Amygdala (tissue), 56 donors: ENCODE results near the gene PPP1R14B.

ENCODE experiments used
- DNase-seq, 56 donors: peaks; one replicate each; lab custom pipeline; 2025; lab: John Stamatoyannopoulos, UW

Gene PPP1R14B

DNA sequence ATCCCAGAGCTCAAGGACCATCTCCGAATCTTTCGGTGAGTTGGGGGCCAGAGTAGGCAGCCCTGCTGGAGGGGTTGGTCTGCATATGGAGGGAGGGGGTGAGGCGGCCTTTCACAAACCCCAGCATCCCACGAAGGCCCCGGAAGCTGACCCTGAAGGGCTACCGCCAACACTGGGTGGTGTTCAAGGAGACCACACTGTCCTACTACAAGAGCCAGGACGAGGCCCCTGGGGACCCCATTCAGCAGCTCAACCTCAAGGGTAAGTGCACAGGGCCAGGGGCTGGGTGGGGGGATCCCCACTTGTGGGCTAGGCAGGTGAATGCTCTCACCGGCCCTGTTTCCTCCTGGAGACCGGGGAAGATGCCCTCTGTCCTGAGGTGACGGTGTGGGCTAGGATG is 27.0 kb downstream of the PPP1R14B start:
- DNase-seq: no peak

GRCh38 chr11:64219354-64219684 is 27.4 kb downstream of the PPP1R14B start:
- DNase-seq: no peak

DNA sequence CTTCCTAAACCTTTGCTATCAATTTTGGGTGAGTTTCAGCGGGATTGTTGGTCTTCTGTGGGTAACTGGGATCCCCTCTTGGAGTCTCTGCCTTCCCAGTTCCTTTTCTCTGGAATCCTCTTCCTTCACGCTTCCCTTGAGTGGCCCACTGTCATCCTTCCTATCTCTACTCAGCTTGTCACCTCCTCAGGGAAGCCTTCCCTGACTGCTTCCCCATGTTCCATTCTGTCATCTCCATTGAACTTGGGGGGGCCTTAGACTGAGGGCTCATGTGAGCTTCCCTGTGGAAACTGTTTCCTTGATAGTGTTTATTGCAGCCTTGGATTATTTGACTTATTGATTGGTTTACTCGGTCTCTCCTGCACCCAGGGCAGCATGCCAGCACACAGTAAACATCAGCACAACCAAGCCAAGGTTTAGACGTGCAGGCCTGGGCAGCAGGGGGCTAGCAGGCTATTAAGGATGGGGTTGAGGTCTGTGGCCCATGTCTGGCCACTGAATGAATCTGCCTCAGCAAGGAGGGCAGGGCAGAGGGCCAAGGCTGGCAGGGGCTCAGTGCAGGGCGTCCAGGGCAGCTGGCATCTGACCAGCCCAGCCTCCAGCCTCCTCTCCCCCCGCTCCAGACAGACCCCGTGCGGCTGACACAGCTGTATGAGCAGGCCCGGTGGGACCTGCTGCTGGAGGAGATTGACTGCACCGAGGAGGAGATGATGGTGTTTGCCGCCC is 28.0 kb downstream of the PPP1R14B start:
- DNase-seq: peak in 3 of 56 donors; percentile 28 to 32 (median 29)

- DNase-seq: no peak
These were observed 29.9 kb downstream of the PPP1R14B start for GRCh38 chr11:64216879-64217278.

DNA sequence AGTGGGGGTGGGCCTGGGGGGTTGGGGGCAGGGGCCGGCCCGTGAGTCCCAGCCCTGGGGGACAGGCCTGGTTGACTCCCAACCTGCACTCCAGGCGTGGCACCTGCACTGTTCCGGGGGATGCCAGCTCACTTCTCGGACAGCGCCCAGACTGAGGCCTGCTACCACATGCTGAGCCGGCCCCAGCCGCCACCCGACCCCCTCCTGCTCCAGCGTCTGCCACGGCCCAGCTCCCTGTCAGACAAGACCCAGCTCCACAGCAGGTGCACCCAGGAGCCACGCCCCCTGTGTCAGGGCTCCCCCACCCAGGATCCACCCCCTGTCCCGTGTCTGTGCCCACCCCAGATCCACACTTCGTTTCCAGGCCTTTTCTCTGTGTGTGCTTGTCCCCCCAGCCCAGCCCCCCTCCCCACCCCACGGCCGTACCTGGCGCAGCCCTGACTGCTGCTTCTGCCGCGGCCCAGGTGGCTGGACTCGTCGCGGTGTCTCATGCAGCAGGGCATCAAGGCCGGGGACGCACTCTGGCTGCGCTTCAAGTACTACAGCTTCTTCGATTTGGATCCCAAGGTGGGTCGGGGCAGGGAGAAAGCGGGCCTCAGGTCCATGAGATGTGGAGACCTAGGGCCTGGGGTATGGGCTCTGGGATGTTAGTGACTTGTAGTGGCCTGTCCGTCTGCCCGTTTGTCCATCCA is 35.4 kb downstream of the PPP1R14B start:
- DNase-seq: no peak

- no peak for DNase-seq
These were observed 36.3 kb downstream of the PPP1R14B start for GRCh38 chr11:64210301-64211020.

GRCh38 chr11:64209563-64209843 is 37.2 kb downstream of the PPP1R14B start:
- no peak for DNase-seq

DNA sequence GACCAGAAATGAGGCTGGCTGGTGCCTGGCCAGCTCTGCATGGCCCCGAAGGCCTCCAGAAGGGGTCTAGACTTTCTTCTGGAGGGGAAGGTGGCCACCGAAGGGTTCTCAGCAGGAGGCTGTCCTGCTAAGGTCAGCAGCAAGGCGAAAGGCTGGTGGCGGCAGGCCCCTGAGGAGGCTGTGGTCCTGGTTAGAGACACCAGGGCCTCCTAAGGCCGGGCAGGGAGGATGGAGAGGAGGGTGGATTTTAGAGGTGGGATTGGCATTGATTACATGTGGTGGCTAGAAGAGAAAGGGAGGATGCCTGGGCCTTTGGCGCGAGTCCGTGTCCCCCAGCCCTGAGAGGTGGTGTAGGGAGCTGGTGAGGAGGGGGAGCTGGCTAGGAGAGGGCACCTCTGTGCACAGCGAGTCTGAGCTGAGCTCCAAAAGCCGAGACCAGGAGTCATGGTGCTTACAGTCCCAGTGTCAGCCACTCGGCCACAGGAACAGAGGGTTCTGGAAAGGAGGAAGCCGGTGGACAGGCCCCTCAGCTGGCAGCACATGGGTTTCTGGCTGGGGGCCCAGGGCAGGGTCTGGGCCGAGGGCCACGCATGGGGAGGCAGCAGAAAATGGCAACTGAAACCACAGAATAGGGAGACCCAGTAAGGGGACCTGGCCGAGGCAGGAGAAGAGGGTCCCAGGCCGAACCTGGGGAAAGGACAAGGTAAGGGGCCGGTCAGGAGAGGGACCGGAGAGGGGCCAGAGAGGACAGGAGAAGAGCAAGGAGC is 37.8 kb downstream of the PPP1R14B start:
- peak in 5 of 56 donors; percentile 4 to 33 (median 18) for DNase-seq

GRCh38 chr11:64208086-64208795 is 38.5 kb downstream of the PPP1R14B start:
- no peak for DNase-seq

DNA sequence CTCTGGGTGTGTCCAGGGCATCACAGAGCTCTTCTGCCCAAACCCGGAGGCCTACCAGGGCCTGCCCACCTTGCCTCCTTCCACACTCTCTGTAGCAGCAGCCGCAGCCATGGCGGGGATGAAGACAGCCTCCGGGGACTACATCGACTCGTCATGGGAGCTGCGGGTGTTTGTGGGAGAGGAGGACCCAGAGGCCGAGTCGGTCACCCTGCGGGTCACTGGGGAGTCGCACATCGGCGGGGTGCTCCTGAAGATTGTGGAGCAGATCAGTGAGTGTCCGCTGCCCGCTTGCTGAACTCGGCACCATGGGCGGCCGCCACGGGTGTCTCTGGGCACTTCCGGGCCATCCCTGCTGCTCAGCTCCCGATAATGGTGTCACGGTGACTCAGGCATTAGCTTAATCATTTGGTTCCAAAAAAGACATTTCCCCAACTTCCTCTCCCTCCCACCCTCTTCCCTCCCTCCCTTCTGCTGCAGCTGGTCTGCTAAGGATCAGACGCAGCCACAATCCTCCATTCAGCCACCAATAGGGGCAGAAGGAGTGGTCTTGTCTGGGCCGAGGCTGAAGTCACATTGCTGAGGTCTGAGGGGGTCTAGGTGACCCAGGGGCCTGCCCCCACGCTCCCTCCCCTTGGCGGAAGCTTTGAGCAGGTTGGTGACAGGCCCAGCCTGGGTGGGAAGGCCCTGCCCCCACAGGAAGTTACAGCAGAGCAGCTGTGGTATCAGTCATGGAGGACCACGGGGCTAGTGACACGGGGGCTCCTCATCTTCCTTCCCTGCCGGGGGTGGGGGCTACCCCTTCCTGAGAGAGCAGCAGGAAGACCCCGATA is 39.3 kb downstream of the PPP1R14B start:
- DNase-seq: peak in 11 of 56 donors; percentile 14 to 69 (median 29)

DNA sequence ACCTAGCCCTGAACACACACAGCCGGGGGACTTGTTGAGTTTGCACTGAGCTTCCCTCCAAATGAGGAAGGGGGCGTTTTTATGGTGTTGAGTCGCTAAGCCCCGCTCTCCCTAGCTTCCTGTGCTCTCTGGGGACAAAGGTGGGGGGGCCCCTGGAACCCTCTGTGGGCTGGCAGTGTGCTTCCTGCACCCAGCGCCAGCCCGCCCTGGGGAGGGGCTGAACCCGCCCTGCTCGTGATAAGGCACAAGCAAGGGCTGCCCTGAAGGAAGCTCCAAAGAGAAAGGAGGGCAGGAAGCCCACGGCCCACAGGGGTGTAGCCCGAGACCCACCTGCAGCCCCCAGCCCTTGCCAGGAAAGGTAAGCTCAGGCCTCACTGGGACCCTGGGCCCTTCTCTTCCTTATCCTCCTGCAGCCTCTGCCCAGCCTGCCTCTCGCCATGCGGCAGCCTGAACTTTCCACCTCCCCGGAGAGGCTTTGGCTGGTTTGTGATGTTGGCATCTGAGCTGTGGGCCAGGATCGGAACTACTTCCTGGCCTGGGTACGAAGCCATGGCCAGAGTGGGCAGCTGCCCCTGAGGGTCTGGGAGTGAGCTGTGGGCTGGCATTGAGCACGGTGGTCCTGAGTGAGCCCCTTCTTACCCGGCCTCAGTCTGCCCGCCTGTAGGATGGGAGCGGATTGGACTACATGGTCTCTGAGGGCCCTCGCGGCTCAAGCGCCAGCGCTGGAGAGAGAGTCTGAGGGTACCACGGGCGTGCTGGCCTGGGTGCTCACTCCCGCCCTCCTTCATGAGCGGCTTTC is 40.1 kb downstream of the PPP1R14B start, which contains the start of gene FERMT3:
TSS of gene FERMT3 (plus strand) at position 265 of the 799 bp plus-strand sequence. CDS start 644 bp downstream, outside the sequence.
- DNase-seq: peak in 5 of 56 donors; percentile 20 to 37 (median 23)

DNA sequence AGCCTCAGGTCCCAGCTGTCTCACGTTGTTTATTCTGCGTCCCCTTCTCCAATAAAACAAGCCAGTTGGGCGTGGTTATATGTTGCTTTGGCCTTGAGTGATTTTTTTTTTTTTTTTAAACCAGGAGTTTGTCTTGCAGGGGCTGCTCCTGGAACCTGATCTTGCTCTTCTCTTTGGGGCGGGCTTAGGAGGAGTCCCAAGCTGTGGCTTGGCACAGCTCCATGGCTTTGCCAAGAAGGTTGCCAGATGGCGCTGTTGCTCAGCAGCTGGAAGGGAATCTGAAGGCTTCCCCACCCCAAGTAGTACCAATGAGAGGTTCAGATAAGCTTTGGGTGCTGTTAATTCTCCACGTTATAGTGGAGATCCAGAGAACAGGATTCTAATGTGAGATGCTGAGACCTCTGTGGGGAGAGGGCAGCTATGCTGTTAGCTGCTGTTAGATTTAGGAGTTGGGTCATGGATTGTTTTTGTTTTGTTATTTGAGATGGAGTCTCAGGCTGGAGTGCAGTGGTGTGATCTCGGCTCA is 42.2 kb downstream of the PPP1R14B start:
- DNase-seq: peak in 51 of 56 donors; percentile 11 to 87 (median 62)

DNA sequence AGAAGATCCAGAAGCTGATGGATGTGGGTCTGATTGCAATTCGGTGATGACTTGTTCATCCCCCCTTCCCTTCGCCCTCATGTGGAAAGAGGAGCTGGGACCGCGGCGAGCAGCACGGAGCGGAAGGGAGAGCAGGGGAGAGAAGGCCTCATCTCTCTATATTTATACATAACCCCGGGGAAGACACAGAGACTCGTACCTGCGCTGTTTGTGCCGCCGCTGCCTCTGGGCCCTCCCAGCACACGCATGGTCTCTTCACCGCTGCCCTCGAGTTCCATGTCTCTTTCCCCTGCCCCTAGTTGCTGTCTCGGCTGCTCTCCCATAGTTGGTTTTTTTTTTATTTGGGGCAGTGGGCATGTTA is 42.7 kb downstream of the PPP1R14B start:
- DNase-seq: no peak

DNA sequence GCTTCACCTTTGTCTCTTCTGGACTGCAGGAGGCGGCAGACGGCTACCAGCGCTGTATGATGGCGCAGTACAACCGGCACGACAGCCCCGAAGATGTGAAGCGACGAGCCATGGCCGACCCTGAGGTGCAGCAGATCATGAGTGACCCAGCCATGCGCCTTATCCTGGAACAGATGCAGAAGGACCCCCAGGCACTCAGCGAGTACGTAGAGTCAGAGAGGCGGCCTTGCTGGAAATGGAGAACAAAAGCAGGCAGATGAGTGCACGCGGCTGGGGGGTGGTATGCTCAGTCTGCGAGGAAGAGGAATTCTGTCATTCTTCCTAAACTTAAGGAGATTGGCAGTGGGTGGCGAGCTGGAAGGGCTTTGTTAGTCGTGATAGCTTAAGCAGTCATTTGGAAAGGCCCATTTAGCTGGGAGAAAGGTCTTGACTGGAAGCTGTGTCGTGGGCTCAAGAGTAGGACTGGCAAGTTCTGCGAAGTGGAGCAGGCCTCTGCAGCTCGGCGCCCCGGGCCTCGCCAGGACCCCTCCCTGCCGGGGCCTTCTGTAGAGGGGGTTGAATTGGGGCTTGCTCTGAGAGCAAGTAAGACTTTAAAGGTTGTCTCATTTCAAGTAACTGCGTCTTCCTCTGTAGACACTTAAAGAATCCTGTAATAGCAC is 43.2 kb downstream of the PPP1R14B start:
- DNase-seq: no peak

- DNase-seq: no peak
These were observed 43.8 kb downstream of the PPP1R14B start for GRCh38 chr11:64202992-64203391.

DNA sequence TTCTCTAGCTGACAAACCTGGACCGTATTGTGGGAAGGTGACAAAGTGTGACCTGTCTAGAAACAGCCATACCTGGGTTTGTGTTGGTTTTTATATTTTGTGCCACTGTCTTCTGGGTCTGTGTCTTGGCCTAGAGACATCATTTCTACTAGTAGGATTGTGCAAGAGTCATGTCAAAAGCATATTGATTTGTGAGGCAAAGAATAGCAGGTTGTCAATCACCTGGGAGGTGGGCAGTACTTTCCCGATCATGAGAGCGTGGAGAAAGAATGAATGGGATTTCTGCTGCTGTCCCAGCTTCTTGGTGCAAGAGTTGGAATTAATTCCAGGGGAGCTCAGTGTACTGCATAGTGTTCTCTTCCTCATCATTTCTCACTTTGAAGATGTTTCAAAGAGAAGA is 45.2 kb downstream of the PPP1R14B start:
- DNase-seq: no peak

DNA sequence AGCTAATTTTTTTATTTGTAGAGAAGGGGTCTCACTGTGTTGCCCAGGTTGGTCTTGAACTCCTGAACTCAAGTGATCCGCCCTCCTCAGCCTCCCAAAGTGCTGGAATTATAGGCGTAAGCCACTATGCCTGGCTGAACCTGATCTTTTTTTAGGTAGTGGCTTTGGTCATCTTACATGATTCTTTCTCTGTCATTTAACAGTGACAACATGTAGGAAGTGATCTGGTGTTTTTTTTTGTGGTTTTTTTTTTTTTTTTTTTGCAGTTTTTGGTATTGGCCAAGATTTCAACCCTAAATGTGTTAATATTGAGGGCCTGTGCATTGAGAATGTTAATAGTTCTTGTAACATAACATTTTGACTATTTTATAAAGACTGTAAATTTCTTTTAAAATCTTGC is 48.2 kb downstream of the PPP1R14B start:
- no peak for DNase-seq

- DNase-seq: peak in 6 of 56 donors; percentile 14 to 68 (median 26)
These were observed 50.1 kb downstream of the PPP1R14B start for GRCh38 chr11:64196626-64197025.
